Measurements from ENCODE around the gene METTL26. TPM values are rescaled to one million over a fixed set of nuclear protein-coding genes. Genes with fewer than 3 reads are reported as not detected.

Gene METTL26
- total RNA-seq, 1 donor from 2014 or later, result 75.3 TPM

GRCh38 chr16:586047-586644 lies 50.0 kb downstream of the METTL26 start:
- Mint-ChIP-seq H3K27me3 (ENCODE audit: low read depth) (peaks cover 33% of the 10 kb centered on the region), H3K36me3 (ENCODE audit: low read depth) (peaks cover 7% of the 10 kb centered on the region), H3K9me3 (no peaks in the 10 kb centered on the region), H3K4me1 (peaks cover 21% of the 10 kb centered on the region), H3K27ac (ENCODE audit: unreplicated experiment) (no peak overlapping the region), H3K4me3 (peak overlapping the region; percentile 78)
- TF ChIP-seq, protein P1, sequence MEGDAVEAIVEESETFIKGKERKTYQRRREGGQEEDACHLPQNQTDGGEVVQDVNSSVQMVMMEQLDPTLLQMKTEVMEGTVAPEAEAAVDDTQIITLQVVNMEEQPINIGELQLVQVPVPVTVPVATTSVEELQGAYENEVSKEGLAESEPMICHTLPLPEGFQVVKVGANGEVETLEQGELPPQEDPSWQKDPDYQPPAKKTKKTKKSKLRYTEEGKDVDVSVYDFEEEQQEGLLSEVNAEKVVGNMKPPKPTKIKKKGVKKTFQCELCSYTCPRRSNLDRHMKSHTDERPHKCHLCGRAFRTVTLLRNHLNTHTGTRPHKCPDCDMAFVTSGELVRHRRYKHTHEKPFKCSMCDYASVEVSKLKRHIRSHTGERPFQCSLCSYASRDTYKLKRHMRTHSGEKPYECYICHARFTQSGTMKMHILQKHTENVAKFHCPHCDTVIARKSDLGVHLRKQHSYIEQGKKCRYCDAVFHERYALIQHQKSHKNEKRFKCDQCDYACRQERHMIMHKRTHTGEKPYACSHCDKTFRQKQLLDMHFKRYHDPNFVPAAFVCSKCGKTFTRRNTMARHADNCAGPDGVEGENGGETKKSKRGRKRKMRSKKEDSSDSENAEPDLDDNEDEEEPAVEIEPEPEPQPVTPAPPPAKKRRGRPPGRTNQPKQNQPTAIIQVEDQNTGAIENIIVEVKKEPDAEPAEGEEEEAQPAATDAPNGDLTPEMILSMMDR (conservative IDR thresholded peaks at IDR 0.05), result no peak
- no peak for DNase-seq (ENCODE audit: low read depth, low spot score)

DNA sequence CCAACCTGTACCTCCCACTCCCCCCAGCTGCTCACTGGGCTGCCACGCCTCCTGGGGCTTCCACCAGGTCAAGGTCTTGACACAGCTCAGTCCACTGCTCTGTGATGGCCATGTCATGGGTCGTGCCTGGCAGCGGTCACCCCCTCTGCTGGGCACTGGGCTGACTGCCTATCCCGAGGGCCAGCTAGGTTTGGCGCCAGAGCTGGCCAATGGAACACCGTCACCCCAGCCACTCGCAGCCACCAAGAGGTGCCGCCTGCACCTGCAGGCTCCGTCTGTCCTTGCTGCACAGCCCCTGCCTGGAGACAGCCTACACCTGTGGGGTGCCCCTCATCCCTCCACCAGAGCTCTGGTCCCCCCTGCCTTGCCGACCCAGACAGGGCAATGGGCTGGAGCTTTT lies 50.8 kb downstream of the METTL26 start:
- Mint-ChIP-seq H3K4me3 (peak overlapping the region; percentile 78), H3K4me1 (peaks cover 13% of the 10 kb centered on the region), H3K27me3 (ENCODE audit: low read depth) (peaks cover 27% of the 10 kb centered on the region), H3K27ac (ENCODE audit: unreplicated experiment) (no peak overlapping the region), H3K36me3 (ENCODE audit: low read depth) (peaks cover 2% of the 10 kb centered on the region), H3K9me3 (no peaks in the 10 kb centered on the region)
- TF ChIP-seq, protein P1 (conservative IDR thresholded peaks at IDR 0.05), result no peak
- DNase-seq (ENCODE audit: low read depth, low spot score), result no peak

Other genes starting within 250 kb of the METTL26 start
- gene NME4, start 239.1 kb downstream of the METTL26 start, total RNA-seq, result 233 and 254 TPM in 2 replicates
- 22.4 and 25.7 TPM in 2 replicates for gene DECR2, start 234.4 kb downstream of the METTL26 start, total RNA-seq
- 70.5 and 72.2 TPM in 2 replicates for gene RAB11FIP3, start 210.7 kb downstream of the METTL26 start, total RNA-seq
- gene CAPN15, start 108.6 kb downstream of the METTL26 start, total RNA-seq, result 56.9 and 60.3 TPM in 2 replicates
- not detected in 2 replicates for gene PRR35, start 75.9 kb downstream of the METTL26 start, total RNA-seq
- gene NHLRC4, start 69.3 kb downstream of the METTL26 start, total RNA-seq, result 0.84 and 0.86 TPM in 2 replicates
- 84.9 and 91.7 TPM in 2 replicates for gene PIGQ, start 66.3 kb downstream of the METTL26 start, total RNA-seq
- gene RAB40C, start 46.2 kb downstream of the METTL26 start, total RNA-seq, result 30.9 and 31.6 TPM in 2 replicates
- 8.1 and 8.5 TPM in 2 replicates for gene WFIKKN1, start 5.3 kb downstream of the METTL26 start, total RNA-seq
- gene MCRIP2, start 5.5 kb upstream of the METTL26 start, total RNA-seq, result 16.2 and 17.6 TPM in 2 replicates
- 95.8 and 97.0 TPM in 2 replicates for gene WDR90, start 13.1 kb upstream of the METTL26 start, total RNA-seq
- 171 and 189 TPM in 2 replicates for gene RHOT2, start 31.8 kb upstream of the METTL26 start, total RNA-seq
- gene RHBDL1, start 39.4 kb upstream of the METTL26 start, total RNA-seq, result 3.0 and 3.1 TPM in 2 replicates
- gene STUB1, start 44.1 kb upstream of the METTL26 start, total RNA-seq, result 81.5 and 99.3 TPM in 2 replicates
- 60.8 and 64.5 TPM in 2 replicates for gene JMJD8, start 48.0 kb upstream of the METTL26 start, total RNA-seq
- gene WDR24, start 54.1 kb upstream of the METTL26 start, total RNA-seq, result 16.6 and 20.7 TPM in 2 replicates
- 2.5 and 3.0 TPM in 2 replicates for gene FBXL16, start 69.5 kb upstream of the METTL26 start, total RNA-seq
- gene METRN, start 78.8 kb upstream of the METTL26 start, total RNA-seq, result 210 and 224 TPM in 2 replicates
- 51.1 and 52.7 TPM in 2 replicates for gene ANTKMT, start 84.8 kb upstream of the METTL26 start, total RNA-seq
- gene CCDC78, start 90.1 kb upstream of the METTL26 start, total RNA-seq, result 7.0 and 7.2 TPM in 2 replicates
- 15.0 and 15.4 TPM in 2 replicates for gene HAGHL, start 90.8 kb upstream of the METTL26 start, total RNA-seq
- 42.1 and 45.9 TPM in 2 replicates for gene CIAO3, start 104.7 kb upstream of the METTL26 start, total RNA-seq
- not detected in 2 replicates for gene MSLN, start 124.4 kb upstream of the METTL26 start, total RNA-seq
- gene RPUSD1, start 152.1 kb upstream of the METTL26 start, total RNA-seq, result 36.1 and 36.8 TPM in 2 replicates
- 156 and 169 TPM in 2 replicates for gene CHTF18, start 152.3 kb upstream of the METTL26 start, total RNA-seq
- gene GNG13, start 164.4 kb upstream of the METTL26 start, total RNA-seq, result not detected in 2 replicates